Heart right ventricle (tissue), 16 donors: ENCODE measurements around the gene HEATR3. TPM values are rescaled to one million over a fixed set of nuclear protein-coding genes. Genes with fewer than 3 reads are reported as not detected.

Experiments
- ATAC-seq, 8 donors: fragments of 200-7000 bp; cut with Tn5 transposase; one replicate each; pipeline ENCODE4 v1.9.1; 2020; ENCODE audit warnings: mild to moderate bottlenecking in 8 of 8, moderate library complexity in 8 of 8, moderate number of reproducible peaks in 1 of 8
- DNase-seq, 2 donors: peaks; one replicate each; pipeline ENCODE4 v3.0.0-alpha.2; 2020
- H3K27ac ChIP-seq, 10 donors: fragments of 200-600 bp; sonication (generic) in 2 of 10; one replicate each; pipeline versions ENCODE4 v1.5.0 to v1.8.0; 2020 to 2022; ENCODE audit warnings: mild to moderate bottlenecking in 3 of 10
- H3K27me3 ChIP-seq, 7 donors: fragments of 200-600 bp; one replicate each; pipeline ENCODE4 v1.8.0; 2021 to 2022; ENCODE audit warnings: mild to moderate bottlenecking in 2 of 7
- H3K36me3 ChIP-seq, 9 donors: fragments of 200-600 bp; sonication (generic) in 1 of 9; one replicate each; pipeline versions ENCODE4 v1.5.0 to v1.8.0; 2020 to 2022; ENCODE audit warnings: mild to moderate bottlenecking in 2 of 9
- H3K4me1 ChIP-seq, 9 donors: fragments of 200-600 bp; sonication (generic) in 1 of 9; one replicate each; pipeline versions ENCODE4 v1.5.0 to v1.8.0; 2020 to 2022; ENCODE audit warnings: mild to moderate bottlenecking in 4 of 9
- H3K4me3 ChIP-seq, 10 donors: fragments of 200-600 bp; sonication (generic) in 2 of 10; one replicate each; pipeline versions ENCODE4 v1.5.0 to v1.8.0; 2020 to 2022; ENCODE audit warnings: mild to moderate bottlenecking in 7 of 10, moderate library complexity in 2 of 10
- H3K9me3 ChIP-seq, 11 donors: fragments of 200-600 bp in 10 of 11; sonication (generic) in 2 of 11; one replicate each; pipeline versions ENCODE4 v1.5.0 to v1.8.0; 2013 to 2022; ENCODE audit warnings: mild to moderate bottlenecking in 2 of 11, control low read depth in 1 of 11, moderate library complexity in 1 of 11
- WGBS, 2 donors: extraction: QIAGEN DNeasy Blood & Tissue Kit; methylation state at CpG; one replicate each; pipeline ENCODE4 v1.1.7; 2013; ENCODE audit warnings: inconsistent platforms in 1 of 2; 5-methylcytosine and 5-hydroxymethylcytosine counted together
- intact Hi-C, 10 donors: fragments of 100-400 bp; cut with DNase I; formaldehyde crosslinking; loops; one replicate each; pipeline versions ENCODE4 v1.11.1 to v1.14.2; 2022
- polyA plus RNA-seq, 2 donors: library from polyadenylated mRNA; stranded (reverse); fragments of 200-250 nt; gene quantifications; one replicate each; pipeline ENCODE4 v1.2.3, GENCODE V29; 2013
- total RNA-seq, 10 donors: library from RNA; stranded (reverse); fragmentation: NEBNext Ultra II Directional in 3 of 10; extraction: Animal tissue kit (Norgen Biotek cat#: 25700) in 3 of 10; gene quantifications; one replicate each; pipeline versions ENCODE4 v1.2.1 to v1.2.4, GENCODE V29; 2021 to 2023
- TF ChIP-seq, protein P1 (sequence below), 9 donors: fragments of 200-600 bp; sonication (generic) in 2 of 9; IDR thresholded peaks; one replicate each; pipeline versions ENCODE4 v1.5.0 to v1.8.0; 2021 to 2022; ENCODE audit warnings: antibody characterized with exemption in 9 of 9, mild to moderate bottlenecking in 5 of 9, moderate library complexity in 1 of 9
- donor health status: Arrhythmogenic right ventricular cardiomyopathy.
- donor health status: ischemic (EF 13 %, LVEDD 7.1; RV severe dilation, severe dysfunction).
- donor health status: healthy with polysubstance abuse.
- donor health status: DM: no; HTN: yes; CAD: no.
- donor health status: DM: no; HTN: no; CAD: no.
- donor health status: ischemic (EF 25% LVEDD 6.9; RV normal size, moderate dysfunction).
- donor health status: ischemic (EF 25% LVEDD 5.7; RV mildly dilated, moderate dysfunction).
- donor health status: healthy.
- donor health status: DM: yes; HTN: yes; CAD: no.
- donor health status: Ischemic cardiomyopathy.
- donor health status: ischemic (EF 35%, LVEDD 5.7; RV mildly dilated, moderate dysfunction).
- donor health status: nonischemic (EF 11% LVEDD 7.7; RV severe dilation, severe dysfunction).
- donor health status: DM: yes; HTN: yes; CAD: no.
- donor health status: PGD.
- donor health status: ischemic (EF 29% LVEDD 5.4; RV normal size, mild dysfunction).
- donor health status: nonischemic (EF 23%, LVEDD 6.1; RV moderate dilation, normal function).

HEATR3 gene
- total and polyA plus RNA-seq, 12 donors: 3.8 to 15.8 (median 10.3) TPM

GRCh38 chr16:50086176-50086575 is 20.4 kb downstream of the HEATR3 start:
- Histone ChIP-seq H3K36me3 (peaks cover 0 to 100% (median 26%) of the 10 kb centered on the region in 9 donors), H3K9me3 (no peaks in the 10 kb centered on the region), H3K27ac (no peak overlapping the region), H3K4me3 (no peak overlapping the region), H3K4me1 (no peaks in the 10 kb centered on the region), H3K27me3 (no peaks in the 10 kb centered on the region)
- ATAC-seq (no peak), DNase-seq (no peak)
- WGBS, 2 donors: 95 to 96% methylated on average over 6 of the region's 6 CpGs
- intact Hi-C loops: no loop called here
- TF ChIP-seq, protein P1, sequence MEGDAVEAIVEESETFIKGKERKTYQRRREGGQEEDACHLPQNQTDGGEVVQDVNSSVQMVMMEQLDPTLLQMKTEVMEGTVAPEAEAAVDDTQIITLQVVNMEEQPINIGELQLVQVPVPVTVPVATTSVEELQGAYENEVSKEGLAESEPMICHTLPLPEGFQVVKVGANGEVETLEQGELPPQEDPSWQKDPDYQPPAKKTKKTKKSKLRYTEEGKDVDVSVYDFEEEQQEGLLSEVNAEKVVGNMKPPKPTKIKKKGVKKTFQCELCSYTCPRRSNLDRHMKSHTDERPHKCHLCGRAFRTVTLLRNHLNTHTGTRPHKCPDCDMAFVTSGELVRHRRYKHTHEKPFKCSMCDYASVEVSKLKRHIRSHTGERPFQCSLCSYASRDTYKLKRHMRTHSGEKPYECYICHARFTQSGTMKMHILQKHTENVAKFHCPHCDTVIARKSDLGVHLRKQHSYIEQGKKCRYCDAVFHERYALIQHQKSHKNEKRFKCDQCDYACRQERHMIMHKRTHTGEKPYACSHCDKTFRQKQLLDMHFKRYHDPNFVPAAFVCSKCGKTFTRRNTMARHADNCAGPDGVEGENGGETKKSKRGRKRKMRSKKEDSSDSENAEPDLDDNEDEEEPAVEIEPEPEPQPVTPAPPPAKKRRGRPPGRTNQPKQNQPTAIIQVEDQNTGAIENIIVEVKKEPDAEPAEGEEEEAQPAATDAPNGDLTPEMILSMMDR (IDR thresholded peaks at IDR 0.05): no peak

GRCh38 chr16:50088302-50088701 is 22.5 kb downstream of the HEATR3 start:
- H3K27ac ChIP-seq: no peak overlapping the region
- no peak overlapping the region for H3K4me3 ChIP-seq
- peaks cover 0 to 4% (median 0%) of the 10 kb centered on the region in 9 donors for H3K4me1 ChIP-seq
- TF ChIP-seq, protein P1 (IDR thresholded peaks at IDR 0.05): no peak
- intact Hi-C loops: no loop called here
- H3K9me3 ChIP-seq: no peaks in the 10 kb centered on the region
- ATAC-seq (no peak), DNase-seq (no peak)
- H3K36me3 ChIP-seq: peaks cover 0 to 92% (median 26%) of the 10 kb centered on the region in 9 donors
- no peaks in the 10 kb centered on the region for H3K27me3 ChIP-seq
- WGBS, 2 donors: 91 to 94% methylated on average over 3 of the region's 3 CpGs

DNA sequence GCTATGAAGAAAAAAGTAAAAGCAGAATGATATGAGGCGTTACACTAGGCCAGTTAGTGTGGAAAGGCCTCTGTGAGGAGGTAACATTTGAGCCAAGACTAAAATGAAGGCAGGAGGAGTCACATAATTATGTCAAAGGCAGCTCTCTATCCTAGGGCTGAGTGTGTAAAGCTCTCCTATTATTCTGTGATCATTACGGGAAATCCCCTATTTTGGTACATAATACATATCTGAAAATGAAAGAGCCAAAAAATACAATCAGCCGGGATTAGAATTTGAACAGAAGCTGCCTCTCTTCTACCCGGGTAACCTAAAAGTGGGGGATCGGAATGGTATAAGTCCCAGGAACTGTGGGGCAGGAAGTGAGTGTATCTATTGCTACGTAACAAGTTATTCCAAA is 27.1 kb downstream of the HEATR3 start:
- DNase-seq: no peak
- 92 to 97% methylated on average over 6 of the region's 6 CpGs for WGBS, 2 donors
- peak overlapping the region in 7 of 10 donors; percentile 22 to 90 (median 70) for H3K27ac ChIP-seq
- ATAC-seq: no peak
- H3K27me3 ChIP-seq: no peaks in the 10 kb centered on the region
- peaks cover 0 to 84% (median 5%) of the 10 kb centered on the region in 9 donors for H3K36me3 ChIP-seq
- H3K9me3 ChIP-seq: no peaks in the 10 kb centered on the region
- TF ChIP-seq, protein P1 (IDR thresholded peaks at IDR 0.05): no peak
- peaks cover 0 to 14% (median 5%) of the 10 kb centered on the region in 9 donors for H3K4me1 ChIP-seq
- no peak overlapping the region for H3K4me3 ChIP-seq
- intact Hi-C loops: no loop called here

GRCh38 chr16:50093607-50094539 is 28.1 kb downstream of the HEATR3 start:
- Histone ChIP-seq H3K4me1 (peaks cover 0 to 14% (median 5%) of the 10 kb centered on the region in 9 donors), H3K9me3 (no peaks in the 10 kb centered on the region), H3K4me3 (no peak overlapping the region), H3K27ac (peak overlapping the region in 8 of 10 donors; percentile 22 to 90 (median 74)), H3K27me3 (no peaks in the 10 kb centered on the region), H3K36me3 (peaks cover 0 to 76% (median 0%) of the 10 kb centered on the region in 9 donors)
- DNase-seq: peak; percentile 30 to 81
- intact Hi-C loops: no loop called here
- TF ChIP-seq, protein P1 (IDR thresholded peaks at IDR 0.05): no peak
- ATAC-seq: peak; percentile 79 to 97 (median 90)
- 59% methylated on average over 12 of the region's 12 CpGs for WGBS, 2 donors
